Colonic mucosa (tissue), 4 donors: ENCODE results near the gene KRT74. TPM values are rescaled to one million over a fixed set of nuclear protein-coding genes. Genes with fewer than 3 reads are reported as not detected.
"Not testable (repeated sequence)": the region's sequence is repeated elsewhere in the genome, so short reads cannot be mapped to it uniquely, and the experiment has no call there.

Source experiments
- DNase-seq: peaks from one replicate; pipeline ENCODE4 v3.0.0-alpha.2; 2020
- H3K27ac ChIP-seq: fragments of 200-600 bp; one replicate; pipeline ENCODE4 v1.8.0; 2021
- H3K27me3 ChIP-seq: fragments of 200-600 bp; one replicate; pipeline ENCODE4 v1.8.0; 2021
- H3K36me3 ChIP-seq: fragments of 200-600 bp; one replicate; pipeline ENCODE4 v1.8.0; 2021
- H3K4me1 ChIP-seq: fragments of 200-600 bp; one replicate; pipeline ENCODE4 v1.8.0; 2021; ENCODE audit warnings: mild to moderate bottlenecking
- H3K4me3 ChIP-seq: fragments of 200-600 bp; one replicate; pipeline ENCODE4 v1.8.0; 2021
- H3K9ac ChIP-seq, 2 donors: one replicate each; pipeline ENCODE4 v1.7.0; 2013; ENCODE audit warnings: control low read depth in 2 of 2, low read depth in 2 of 2, low read length in 2 of 2
- H3K9me3 ChIP-seq: fragments of 200-600 bp; one replicate; pipeline ENCODE4 v1.8.0; 2021
- intact Hi-C: fragments of 100-400 bp; cut with DNase I; formaldehyde crosslinking; loops from one replicate; pipeline ENCODE4 v1.14.1; 2022
- total RNA-seq, 2 donors: library from RNA; stranded (reverse); fragmentation: NEBNext Ultra II Directional in 1 of 2; extraction: Animal tissue kit (Norgen Biotek cat#: 25700) in 1 of 2; gene quantifications; one replicate each; pipeline ENCODE4 v1.2.1, GENCODE V29; 2021
- TF ChIP-seq, protein P1 (sequence below): fragments of 200-600 bp; IDR thresholded peaks from one replicate; pipeline ENCODE4 v1.8.0; 2022; ENCODE audit warnings: antibody characterized with exemption, mild to moderate bottlenecking
- donor health status: healthy.
- donor health status: DM: no; HTN: no; CAD: no.
- donor health status: DM: no; HTN: no; CAD: no.

The KRT74 gene
- total RNA-seq, 2 donors from 2014 or later: not detected

GRCh38 chr12:52598966-52599365, 25.3 kb upstream of the KRT74 start:
- no peak for DNase-seq
- intact Hi-C loops: no loop called here
- Histone ChIP-seq H3K27me3 (peaks cover 15% of the 10 kb centered on the region), H3K4me1 (no peaks in the 10 kb centered on the region), H3K36me3 (no peaks in the 10 kb centered on the region), H3K9ac (no peak overlapping the region), H3K27ac (no peak overlapping the region), H3K9me3 (no peaks in the 10 kb centered on the region), H3K4me3 (no peak overlapping the region)
- TF ChIP-seq, protein P1, sequence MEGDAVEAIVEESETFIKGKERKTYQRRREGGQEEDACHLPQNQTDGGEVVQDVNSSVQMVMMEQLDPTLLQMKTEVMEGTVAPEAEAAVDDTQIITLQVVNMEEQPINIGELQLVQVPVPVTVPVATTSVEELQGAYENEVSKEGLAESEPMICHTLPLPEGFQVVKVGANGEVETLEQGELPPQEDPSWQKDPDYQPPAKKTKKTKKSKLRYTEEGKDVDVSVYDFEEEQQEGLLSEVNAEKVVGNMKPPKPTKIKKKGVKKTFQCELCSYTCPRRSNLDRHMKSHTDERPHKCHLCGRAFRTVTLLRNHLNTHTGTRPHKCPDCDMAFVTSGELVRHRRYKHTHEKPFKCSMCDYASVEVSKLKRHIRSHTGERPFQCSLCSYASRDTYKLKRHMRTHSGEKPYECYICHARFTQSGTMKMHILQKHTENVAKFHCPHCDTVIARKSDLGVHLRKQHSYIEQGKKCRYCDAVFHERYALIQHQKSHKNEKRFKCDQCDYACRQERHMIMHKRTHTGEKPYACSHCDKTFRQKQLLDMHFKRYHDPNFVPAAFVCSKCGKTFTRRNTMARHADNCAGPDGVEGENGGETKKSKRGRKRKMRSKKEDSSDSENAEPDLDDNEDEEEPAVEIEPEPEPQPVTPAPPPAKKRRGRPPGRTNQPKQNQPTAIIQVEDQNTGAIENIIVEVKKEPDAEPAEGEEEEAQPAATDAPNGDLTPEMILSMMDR: no peak

GRCh38 chr12:52594237-52594636, 20.6 kb upstream of the KRT74 start:
- H3K9me3 ChIP-seq, H3K36me3 ChIP-seq, H3K4me1 ChIP-seq, H3K4me3 ChIP-seq, intact Hi-C loops, H3K27ac ChIP-seq, H3K9ac ChIP-seq, H3K27me3 ChIP-seq, DNase-seq: not testable (repeated sequence)

DNA sequence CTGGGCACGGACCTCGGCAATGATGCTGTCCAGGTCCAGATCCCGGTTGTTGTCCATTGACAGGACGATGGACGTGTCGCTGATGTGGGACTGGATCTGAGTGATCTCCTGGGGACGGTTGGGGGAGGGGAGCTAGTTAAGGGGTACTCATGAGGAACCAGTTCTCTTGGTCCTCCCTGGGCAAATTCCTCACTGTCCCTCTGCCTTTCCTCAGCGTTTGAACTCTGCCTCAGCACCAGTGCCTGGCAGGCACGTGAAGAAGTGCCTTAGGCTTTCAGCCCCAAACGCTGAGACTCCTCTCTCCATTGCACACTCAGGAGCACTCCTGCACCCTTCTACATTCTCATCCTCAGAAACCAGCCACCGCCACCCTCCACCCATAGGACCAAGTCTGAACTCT, 17.9 kb upstream of the KRT74 start:
- Histone ChIP-seq H3K36me3 (no peaks in the 10 kb centered on the region), H3K27ac (no peak overlapping the region), H3K9me3 (no peaks in the 10 kb centered on the region), H3K27me3 (no peaks in the 10 kb centered on the region), H3K4me3 (no peak overlapping the region), H3K9ac (no peak overlapping the region), H3K4me1 (no peaks in the 10 kb centered on the region)
- no peak for DNase-seq
- intact Hi-C loops: no loop called here
- TF ChIP-seq, protein P1: no peak

DNA sequence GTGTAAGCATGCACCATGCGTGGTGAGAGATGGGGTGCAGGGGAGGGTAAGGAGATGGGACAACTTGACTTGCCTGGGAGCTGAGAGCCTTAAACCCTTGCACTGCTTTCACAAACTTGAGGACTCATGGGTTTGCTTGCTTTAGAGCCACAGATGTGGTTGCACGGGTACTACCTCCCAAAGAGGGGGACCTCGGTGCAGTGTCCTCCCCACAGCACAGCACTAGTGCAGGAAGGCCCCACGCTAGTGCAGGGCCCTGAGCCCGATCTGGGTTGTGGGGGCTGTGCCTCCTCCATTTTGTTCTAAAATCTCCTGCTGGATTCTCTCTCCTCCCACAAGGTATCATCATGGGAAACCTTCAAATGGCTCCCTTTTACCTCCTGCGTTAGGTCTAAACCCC, 16.4 kb upstream of the KRT74 start:
- H3K27me3 ChIP-seq: no peaks in the 10 kb centered on the region
- H3K36me3 ChIP-seq: no peaks in the 10 kb centered on the region
- H3K4me1 ChIP-seq: no peaks in the 10 kb centered on the region
- no peak for DNase-seq
- intact Hi-C loops: no loop called here
- TF ChIP-seq, protein P1: no peak
- no peak overlapping the region for H3K9ac ChIP-seq
- H3K9me3 ChIP-seq: no peaks in the 10 kb centered on the region
- no peak overlapping the region for H3K4me3 ChIP-seq
- H3K27ac ChIP-seq: no peak overlapping the region

GRCh38 chr12:52587563-52587962, 13.9 kb upstream of the KRT74 start:
- Histone ChIP-seq H3K9me3 (no peaks in the 10 kb centered on the region), H3K36me3 (no peaks in the 10 kb centered on the region), H3K4me1 (no peaks in the 10 kb centered on the region), H3K27ac (no peak overlapping the region), H3K4me3 (no peak overlapping the region), H3K9ac (no peak overlapping the region), H3K27me3 (no peaks in the 10 kb centered on the region)
- TF ChIP-seq, protein P1: no peak
- no peak for DNase-seq
- intact Hi-C loops: loop anchor here (10.0 kb wide), 1 partner anchor 397 kb away; no protein-coding TSS in a partner anchor

GRCh38 chr12:52585946-52586345, 12.3 kb upstream of the KRT74 start:
- no peaks in the 10 kb centered on the region for H3K36me3 ChIP-seq
- no peaks in the 10 kb centered on the region for H3K4me1 ChIP-seq
- TF ChIP-seq, protein P1: no peak
- H3K9me3 ChIP-seq: no peaks in the 10 kb centered on the region
- H3K27ac ChIP-seq: no peak overlapping the region
- no peak overlapping the region for H3K9ac ChIP-seq
- DNase-seq: no peak
- intact Hi-C loops: loop anchor here (10.0 kb wide), 1 partner anchor 399 kb away; no protein-coding TSS in a partner anchor
- no peak overlapping the region for H3K4me3 ChIP-seq
- H3K27me3 ChIP-seq: no peaks in the 10 kb centered on the region
